ENCODE measurements around the gene DAZAP1. TPM values are rescaled to one million over a fixed set of nuclear protein-coding genes. Genes with fewer than 3 reads are reported as not detected.
A peak's percentile ranks its signal among the peaks of the same experiment; 100 is the strongest.

The DAZAP1 gene
- total and polyA plus RNA-seq, 8 donors: 21.4 to 124 (median 51.5) TPM

GRCh38 chr19:1466461-1467214 is 59.3 kb downstream of the DAZAP1 start:
- intact Hi-C loops (cut with DNase I; ENCODE audit: low total_unique reads): no loop called here
- H3K27me3 ChIP-seq: peaks cover 29 to 74% (median 64%) of the 10 kb centered on the region in 3 donors
- H3K4me1 ChIP-seq: peaks cover 55 to 65% (median 64%) of the 10 kb centered on the region in 4 donors
- H3K4me3 ChIP-seq: peak overlapping the region in 1 of 4 donors; percentile 38
- no peaks in the 10 kb centered on the region for H3K36me3 ChIP-seq
- peak in 1 of 2 donors; percentile 38 for DNase-seq
- TF ChIP-seq POLR2AphosphoS5 (IDR thresholded peaks at IDR 0.05) (no peak), EP300 (IDR thresholded peaks at IDR 0.05) (no peak), CTCF (IDR thresholded peaks at IDR 0.05) (no peak), POLR2A (IDR thresholded peaks at IDR 0.05) (no peak)
- H3K9me3 ChIP-seq: no peaks in the 10 kb centered on the region
- no peak overlapping the region for H3K27ac ChIP-seq
- WGBS, 5 donors: 20 to 40% (median 24%) methylated on average over 2 to 70 of the region's 70 CpGs

GRCh38 chr19:1467215-1467489 is 59.8 kb downstream of the DAZAP1 start:
- no peaks in the 10 kb centered on the region for H3K9me3 ChIP-seq
- no peak overlapping the region for H3K27ac ChIP-seq
- H3K36me3 ChIP-seq: no peaks in the 10 kb centered on the region
- H3K27me3 ChIP-seq: peaks cover 34 to 79% (median 70%) of the 10 kb centered on the region in 3 donors
- intact Hi-C loops (cut with DNase I; ENCODE audit: low total_unique reads): no loop called here
- 0 to 10% (median 5%) methylated on average over 1 to 36 of the region's 36 CpGs for WGBS, 5 donors
- TF ChIP-seq POLR2AphosphoS5 (IDR thresholded peaks at IDR 0.05) (no peak), CTCF (IDR thresholded peaks at IDR 0.05) (no peak), POLR2A (IDR thresholded peaks at IDR 0.05) (no peak), EP300 (IDR thresholded peaks at IDR 0.05) (no peak)
- DNase-seq: peak in 1 of 2 donors; percentile 39
- H3K4me3 ChIP-seq: peak overlapping the region in 1 of 4 donors; percentile 38
- H3K4me1 ChIP-seq: peaks cover 57 to 70% (median 69%) of the 10 kb centered on the region in 4 donors

- no peak for TF ChIP-seq POLR2AphosphoS5 (IDR thresholded peaks at IDR 0.05)
- TF ChIP-seq EP300 (IDR thresholded peaks at IDR 0.05): no peak
- H3K4me3 ChIP-seq: peak overlapping the region in 1 of 4 donors; percentile 38
- H3K27me3 ChIP-seq: peaks cover 39 to 85% (median 75%) of the 10 kb centered on the region in 3 donors
- H3K36me3 ChIP-seq: no peaks in the 10 kb centered on the region
- no peaks in the 10 kb centered on the region for H3K9me3 ChIP-seq
- H3K4me1 ChIP-seq: peaks cover 57 to 76% (median 74%) of the 10 kb centered on the region in 4 donors
- 2 to 4% (median 4%) methylated on average over 33 to 92 of the region's 92 CpGs; no CpG with 5 or more reads in 1 of the 5 donors for WGBS, 5 donors
- intact Hi-C loops (cut with DNase I; ENCODE audit: low total_unique reads): no loop called here
- H3K27ac ChIP-seq: no peak overlapping the region
- DNase-seq: peak in 1 of 2 donors; percentile 40
Measured at GRCh38 chr19:1467490-1468273, 60.3 kb downstream of the DAZAP1 start.

- no peak for TF ChIP-seq CTCF (IDR thresholded peaks at IDR 0.05)
- no peak for TF ChIP-seq POLR2A (IDR thresholded peaks at IDR 0.05)
- no peak for TF ChIP-seq POLR2AphosphoS5 (IDR thresholded peaks at IDR 0.05)
- TF ChIP-seq EP300 (IDR thresholded peaks at IDR 0.05): no peak
- Histone ChIP-seq H3K27ac (no peak overlapping the region), H3K9me3 (no peaks in the 10 kb centered on the region), H3K27me3 (peaks cover 42 to 91% (median 82%) of the 10 kb centered on the region in 3 donors), H3K4me1 (peaks cover 61 to 82% (median 80%) of the 10 kb centered on the region in 4 donors), H3K36me3 (no peaks in the 10 kb centered on the region), H3K4me3 (peak overlapping the region in 3 of 4 donors; percentile 27 to 38 (median 34))
- WGBS, 5 donors: 3 to 10% (median 8%) methylated on average over 11 to 49 of the region's 49 CpGs
- intact Hi-C loops (cut with DNase I; ENCODE audit: low total_unique reads): no loop called here
- DNase-seq: peak in 1 of 2 donors; percentile 21
Measured at GRCh38 chr19:1468274-1468820, 61.0 kb downstream of the DAZAP1 start.
